ENCODE data around the gene GVQW3. TPM values are rescaled to one million over a fixed set of nuclear protein-coding genes. Genes with fewer than 3 reads are reported as not detected.
A peak's percentile ranks its signal among the peaks of the same experiment; 100 is the strongest.

The GVQW3 gene
- polyA plus RNA-seq (2012; ENCODE audit: insufficient read length, low read depth): 1.4 TPM

GRCh38 chr11:76380977-76381719, at the start of gene GVQW3, which contains the start of gene THAP12:
TSS of gene GVQW3 (plus strand) at chr11:76381323. CDS start at chr11:76381829, 506 bp downstream.
TSS of gene THAP12 (minus strand) at chr11:76381132. CDS start at chr11:76380836, 296 bp downstream.
- TF ChIP-seq FOXP2 (optimal IDR thresholded peaks at IDR 0.05; ENCODE audit: borderline replicate concordance, extremely low read depth, extremely low read length, insufficient read depth): peak; percentile 92
- TF ChIP-seq REST (IDR thresholded peaks at IDR 0.05; ENCODE audit: insufficient read depth in 1 of 2, low read depth in 2 of 2, low read length in 2 of 2): no peak; a peak in 1 of 4 replicates
- peak; percentile 67; the same call in 1 of the 2 replicates for TF ChIP-seq TAF1 (IDR thresholded peaks at IDR 0.05; ENCODE audit: borderline replicate concordance, insufficient read depth, low read length)
- TF ChIP-seq SIN3A (IDR thresholded peaks at IDR 0.05; ENCODE audit: borderline replicate concordance, insufficient read depth, low read length): peak; percentile 44; the same call in 1 of the 2 replicates
- TF ChIP-seq POLR2AphosphoS5 (IDR thresholded peaks at IDR 0.05; ENCODE audit: low read depth, low read length): peak; percentile 90

GRCh38 chr11:76334826-76335389, 46.2 kb upstream of the GVQW3 start:
- TF ChIP-seq SIN3A (IDR thresholded peaks at IDR 0.05; ENCODE audit: borderline replicate concordance, insufficient read depth, low read length): no peak
- TF ChIP-seq POLR2AphosphoS5 (IDR thresholded peaks at IDR 0.05; ENCODE audit: low read depth, low read length): no peak
- no peak for TF ChIP-seq FOXP2 (optimal IDR thresholded peaks at IDR 0.05; ENCODE audit: borderline replicate concordance, extremely low read depth, extremely low read length, insufficient read depth)
- TF ChIP-seq TAF1 (IDR thresholded peaks at IDR 0.05; ENCODE audit: borderline replicate concordance, insufficient read depth, low read length): no peak
- no peak for TF ChIP-seq REST (IDR thresholded peaks at IDR 0.05; ENCODE audit: insufficient read depth in 1 of 2, low read depth in 2 of 2, low read length in 2 of 2)

GRCh38 chr11:76335842-76336241, 45.3 kb upstream of the GVQW3 start:
- no peak for TF ChIP-seq POLR2AphosphoS5 (IDR thresholded peaks at IDR 0.05; ENCODE audit: low read depth, low read length)
- TF ChIP-seq REST (IDR thresholded peaks at IDR 0.05; ENCODE audit: insufficient read depth in 1 of 2, low read depth in 2 of 2, low read length in 2 of 2): no peak
- no peak for TF ChIP-seq TAF1 (IDR thresholded peaks at IDR 0.05; ENCODE audit: borderline replicate concordance, insufficient read depth, low read length)
- no peak for TF ChIP-seq SIN3A (IDR thresholded peaks at IDR 0.05; ENCODE audit: borderline replicate concordance, insufficient read depth, low read length)
- no peak for TF ChIP-seq FOXP2 (optimal IDR thresholded peaks at IDR 0.05; ENCODE audit: borderline replicate concordance, extremely low read depth, extremely low read length, insufficient read depth)

GRCh38 chr11:76336597-76336996, 44.5 kb upstream of the GVQW3 start:
- TF ChIP-seq REST (IDR thresholded peaks at IDR 0.05; ENCODE audit: insufficient read depth in 1 of 2, low read depth in 2 of 2, low read length in 2 of 2) (no peak), FOXP2 (optimal IDR thresholded peaks at IDR 0.05; ENCODE audit: borderline replicate concordance, extremely low read depth, extremely low read length, insufficient read depth) (no peak), TAF1 (IDR thresholded peaks at IDR 0.05; ENCODE audit: borderline replicate concordance, insufficient read depth, low read length) (no peak), SIN3A (IDR thresholded peaks at IDR 0.05; ENCODE audit: borderline replicate concordance, insufficient read depth, low read length) (no peak)

Measured in PFSK-1 (cell line).